ENCODE results near the gene SCAMP1.

DNA sequence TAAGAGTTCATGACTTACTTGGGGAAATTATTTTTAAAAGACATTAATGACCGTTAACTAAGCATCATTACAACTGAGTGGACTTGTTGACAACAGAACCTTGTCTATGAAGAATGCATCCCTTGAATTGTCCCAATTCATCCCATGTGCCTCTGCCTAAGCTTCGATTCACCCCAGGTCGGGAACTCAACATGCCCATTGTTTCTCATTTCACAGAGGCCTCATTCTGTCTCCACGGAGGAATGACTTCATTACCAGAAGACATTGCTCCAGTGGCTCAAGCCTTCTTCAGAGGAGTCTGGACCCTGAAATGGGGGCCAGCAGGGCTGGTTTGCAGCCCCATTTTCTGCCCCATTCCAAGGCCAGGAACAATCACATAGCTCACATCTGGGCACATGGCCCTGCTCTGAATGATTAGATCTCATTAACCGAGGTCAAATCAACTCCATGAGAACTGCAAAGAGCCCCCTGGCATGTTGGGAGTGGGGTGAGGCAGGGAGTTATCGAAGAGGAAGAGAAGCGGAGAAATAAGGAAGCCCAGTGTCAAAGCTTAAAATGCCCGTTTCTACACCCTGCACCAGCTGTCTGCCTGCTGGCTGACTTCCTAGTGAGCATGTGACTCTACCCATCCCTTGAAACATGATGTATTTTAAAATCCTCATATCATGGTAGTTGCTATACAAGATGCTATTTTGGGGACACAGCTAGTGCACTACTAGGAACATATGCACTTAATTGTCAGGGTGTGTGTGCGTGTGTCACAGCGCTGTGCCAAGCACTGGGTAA lies 150.9 kb downstream of the SCAMP1 start:
- TF ChIP-seq, protein P1, sequence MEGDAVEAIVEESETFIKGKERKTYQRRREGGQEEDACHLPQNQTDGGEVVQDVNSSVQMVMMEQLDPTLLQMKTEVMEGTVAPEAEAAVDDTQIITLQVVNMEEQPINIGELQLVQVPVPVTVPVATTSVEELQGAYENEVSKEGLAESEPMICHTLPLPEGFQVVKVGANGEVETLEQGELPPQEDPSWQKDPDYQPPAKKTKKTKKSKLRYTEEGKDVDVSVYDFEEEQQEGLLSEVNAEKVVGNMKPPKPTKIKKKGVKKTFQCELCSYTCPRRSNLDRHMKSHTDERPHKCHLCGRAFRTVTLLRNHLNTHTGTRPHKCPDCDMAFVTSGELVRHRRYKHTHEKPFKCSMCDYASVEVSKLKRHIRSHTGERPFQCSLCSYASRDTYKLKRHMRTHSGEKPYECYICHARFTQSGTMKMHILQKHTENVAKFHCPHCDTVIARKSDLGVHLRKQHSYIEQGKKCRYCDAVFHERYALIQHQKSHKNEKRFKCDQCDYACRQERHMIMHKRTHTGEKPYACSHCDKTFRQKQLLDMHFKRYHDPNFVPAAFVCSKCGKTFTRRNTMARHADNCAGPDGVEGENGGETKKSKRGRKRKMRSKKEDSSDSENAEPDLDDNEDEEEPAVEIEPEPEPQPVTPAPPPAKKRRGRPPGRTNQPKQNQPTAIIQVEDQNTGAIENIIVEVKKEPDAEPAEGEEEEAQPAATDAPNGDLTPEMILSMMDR (IDR thresholded peaks at IDR 0.05): no peak
- TF ChIP-seq POLR2A (IDR thresholded peaks at IDR 0.05): no peak
- TF ChIP-seq POLR2AphosphoS5 (IDR thresholded peaks at IDR 0.05; ENCODE audit: insufficient read depth in 1 of 2, low read depth in 1 of 2): no peak
